Measurements from ENCODE around the gene DNAH1. TPM values are rescaled to one million over a fixed set of nuclear protein-coding genes. Genes with fewer than 3 reads are reported as not detected.

Gene DNAH1
- total and polyA plus RNA-seq, 2 of the 13 experiments (the other 11 are each of a cell fraction or from before 2014, with no cell fraction given), result 0.64 to 3.5 TPM

DNA sequence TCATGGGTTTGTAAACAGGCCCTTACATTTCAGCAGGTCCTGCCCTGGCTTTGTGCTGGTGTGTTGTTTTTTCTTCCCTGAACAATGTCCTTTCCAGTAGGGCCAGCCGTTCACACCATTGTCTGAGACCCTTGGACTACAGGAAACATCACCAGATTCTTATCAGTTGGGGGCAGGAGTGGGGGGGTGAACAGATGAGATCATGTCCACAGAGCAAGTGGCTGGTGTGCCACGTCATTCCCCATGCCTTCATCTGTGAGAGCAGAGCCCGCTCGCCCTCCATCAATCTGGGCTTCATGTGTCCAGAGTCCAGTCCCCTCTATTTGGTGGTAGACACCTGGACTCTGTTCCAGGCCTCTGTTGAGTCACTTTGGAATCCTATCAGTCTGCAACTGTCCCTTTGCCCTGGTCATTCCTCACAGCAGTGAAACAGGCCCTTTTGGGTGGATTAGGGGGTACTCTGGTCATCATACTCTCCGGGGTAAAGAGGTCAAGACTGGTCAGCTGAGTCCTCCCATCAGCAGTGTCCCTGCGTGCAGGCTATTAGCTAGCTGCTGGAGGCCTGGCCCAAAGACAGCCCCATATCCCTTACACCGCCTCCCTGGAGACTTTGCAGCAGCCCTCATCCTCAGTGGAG, 113.8 kb downstream of the DNAH1 start (continued):
- no peak for TF ChIP-seq TGIF2 (CRISPR knock-in tag; IDR thresholded peaks at IDR 0.05)
- TF ChIP-seq ZNF292 (CRISPR knock-in tag; IDR thresholded peaks at IDR 0.05; ENCODE audit: borderline replicate concordance, low read depth), result peak; percentile 58; the same call in 1 of the 2 replicates
- TF ChIP-seq, protein P1, sequence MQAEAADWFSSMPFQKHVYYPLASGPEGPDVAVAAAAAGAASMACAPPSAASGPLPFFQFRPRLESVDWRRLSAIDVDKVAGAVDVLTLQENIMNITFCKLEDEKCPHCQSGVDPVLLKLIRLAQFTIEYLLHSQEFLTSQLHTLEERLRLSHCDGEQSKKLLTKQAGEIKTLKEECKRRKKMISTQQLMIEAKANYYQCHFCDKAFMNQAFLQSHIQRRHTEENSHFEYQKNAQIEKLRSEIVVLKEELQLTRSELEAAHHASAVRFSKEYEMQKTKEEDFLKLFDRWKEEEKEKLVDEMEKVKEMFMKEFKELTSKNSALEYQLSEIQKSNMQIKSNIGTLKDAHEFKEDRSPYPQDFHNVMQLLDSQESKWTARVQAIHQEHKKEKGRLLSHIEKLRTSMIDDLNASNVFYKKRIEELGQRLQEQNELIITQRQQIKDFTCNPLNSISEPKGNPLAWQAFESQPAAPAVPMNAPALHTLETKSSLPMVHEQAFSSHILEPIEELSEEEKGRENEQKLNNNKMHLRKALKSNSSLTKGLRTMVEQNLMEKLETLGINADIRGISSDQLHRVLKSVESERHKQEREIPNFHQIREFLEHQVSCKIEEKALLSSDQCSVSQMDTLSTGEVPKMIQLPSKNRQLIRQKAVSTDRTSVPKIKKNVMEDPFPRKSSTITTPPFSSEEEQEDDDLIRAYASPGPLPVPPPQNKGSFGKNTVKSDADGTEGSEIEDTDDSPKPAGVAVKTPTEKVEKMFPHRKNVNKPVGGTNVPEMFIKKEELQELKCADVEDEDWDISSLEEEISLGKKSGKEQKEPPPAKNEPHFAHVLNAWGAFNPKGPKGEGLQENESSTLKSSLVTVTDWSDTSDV (CRISPR knock-in tag; IDR thresholded peaks at IDR 0.05), result no peak
- TF ChIP-seq DPF2 (CRISPR knock-in tag; IDR thresholded peaks at IDR 0.05; ENCODE audit: borderline replicate concordance, low read depth), result peak; percentile 66; the same call in 1 of the 2 replicates
- TF ChIP-seq REXO4 (CRISPR knock-in tag; IDR thresholded peaks at IDR 0.05; ENCODE audit: borderline replicate concordance), result no peak
- TF ChIP-seq, protein P2, sequence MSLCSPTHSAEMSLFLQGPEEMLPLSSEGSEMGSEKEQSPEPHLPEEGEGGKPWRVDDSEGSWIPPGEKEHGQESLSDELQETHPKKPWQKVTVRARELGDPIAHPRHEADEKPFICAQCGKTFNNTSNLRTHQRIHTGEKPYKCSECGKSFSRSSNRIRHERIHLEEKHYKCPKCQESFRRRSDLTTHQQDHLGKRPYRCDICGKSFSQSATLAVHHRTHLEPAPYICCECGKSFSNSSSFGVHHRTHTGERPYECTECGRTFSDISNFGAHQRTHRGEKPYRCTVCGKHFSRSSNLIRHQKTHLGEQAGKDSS (CRISPR knock-in tag; IDR thresholded peaks at IDR 0.05; ENCODE audit: borderline replicate concordance, low read depth), result peak; percentile 66; the same call in 1 of the 2 replicates
- TF ChIP-seq, protein P3, sequence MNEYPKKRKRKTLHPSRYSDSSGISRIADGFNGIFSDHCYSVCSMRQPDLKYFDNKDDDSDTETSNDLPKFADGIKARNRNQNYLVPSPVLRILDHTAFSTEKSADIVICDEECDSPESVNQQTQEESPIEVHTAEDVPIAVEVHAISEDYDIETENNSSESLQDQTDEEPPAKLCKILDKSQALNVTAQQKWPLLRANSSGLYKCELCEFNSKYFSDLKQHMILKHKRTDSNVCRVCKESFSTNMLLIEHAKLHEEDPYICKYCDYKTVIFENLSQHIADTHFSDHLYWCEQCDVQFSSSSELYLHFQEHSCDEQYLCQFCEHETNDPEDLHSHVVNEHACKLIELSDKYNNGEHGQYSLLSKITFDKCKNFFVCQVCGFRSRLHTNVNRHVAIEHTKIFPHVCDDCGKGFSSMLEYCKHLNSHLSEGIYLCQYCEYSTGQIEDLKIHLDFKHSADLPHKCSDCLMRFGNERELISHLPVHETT (CRISPR knock-in tag; conservative IDR thresholded peaks at IDR 0.05), result no peak
- TF ChIP-seq GTF3A (CRISPR knock-in tag; conservative IDR thresholded peaks at IDR 0.05), result no peak
- TF ChIP-seq ZZZ3 (CRISPR knock-in tag; IDR thresholded peaks at IDR 0.05; ENCODE audit: borderline replicate concordance), result peak; percentile 55; the same call in 1 of the 2 replicates
- TF ChIP-seq RORA (CRISPR knock-in tag; IDR thresholded peaks at IDR 0.05), result no peak
- TF ChIP-seq, protein P4, sequence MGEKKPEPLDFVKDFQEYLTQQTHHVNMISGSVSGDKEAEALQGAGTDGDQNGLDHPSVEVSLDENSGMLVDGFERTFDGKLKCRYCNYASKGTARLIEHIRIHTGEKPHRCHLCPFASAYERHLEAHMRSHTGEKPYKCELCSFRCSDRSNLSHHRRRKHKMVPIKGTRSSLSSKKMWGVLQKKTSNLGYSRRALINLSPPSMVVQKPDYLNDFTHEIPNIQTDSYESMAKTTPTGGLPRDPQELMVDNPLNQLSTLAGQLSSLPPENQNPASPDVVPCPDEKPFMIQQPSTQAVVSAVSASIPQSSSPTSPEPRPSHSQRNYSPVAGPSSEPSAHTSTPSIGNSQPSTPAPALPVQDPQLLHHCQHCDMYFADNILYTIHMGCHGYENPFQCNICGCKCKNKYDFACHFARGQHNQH (CRISPR knock-in tag; IDR thresholded peaks at IDR 0.05), result peak; percentile 98
- TF ChIP-seq, protein P5, sequence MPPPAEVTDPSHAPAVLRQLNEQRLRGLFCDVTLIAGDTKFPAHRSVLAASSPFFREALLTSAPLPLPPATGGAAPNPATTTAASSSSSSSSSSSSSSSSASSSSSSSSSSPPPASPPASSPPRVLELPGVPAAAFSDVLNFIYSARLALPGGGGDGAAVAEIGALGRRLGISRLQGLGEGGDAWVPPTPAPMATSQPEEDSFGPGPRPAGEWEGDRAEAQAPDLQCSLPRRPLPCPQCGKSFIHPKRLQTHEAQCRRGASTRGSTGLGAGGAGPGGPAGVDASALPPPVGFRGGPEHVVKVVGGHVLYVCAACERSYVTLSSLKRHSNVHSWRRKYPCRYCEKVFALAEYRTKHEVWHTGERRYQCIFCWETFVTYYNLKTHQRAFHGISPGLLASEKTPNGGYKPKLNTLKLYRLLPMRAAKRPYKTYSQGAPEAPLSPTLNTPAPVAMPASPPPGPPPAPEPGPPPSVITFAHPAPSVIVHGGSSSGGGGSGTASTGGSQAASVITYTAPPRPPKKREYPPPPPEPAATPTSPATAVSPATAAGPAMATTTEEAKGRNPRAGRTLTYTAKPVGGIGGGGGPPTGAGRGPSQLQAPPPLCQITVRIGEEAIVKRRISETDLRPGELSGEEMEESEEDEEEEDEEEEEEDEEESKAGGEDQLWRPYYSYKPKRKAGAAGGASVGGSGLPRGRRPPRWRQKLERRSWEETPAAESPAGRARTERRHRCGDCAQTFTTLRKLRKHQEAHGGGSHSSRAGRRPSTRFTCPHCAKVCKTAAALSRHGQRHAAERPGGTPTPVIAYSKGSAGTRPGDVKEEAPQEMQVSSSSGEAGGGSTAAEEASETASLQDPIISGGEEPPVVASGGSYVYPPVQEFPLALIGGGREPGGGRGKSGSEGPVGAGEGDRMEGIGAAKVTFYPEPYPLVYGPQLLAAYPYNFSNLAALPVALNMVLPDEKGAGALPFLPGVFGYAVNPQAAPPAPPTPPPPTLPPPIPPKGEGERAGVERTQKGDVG (CRISPR knock-in tag; IDR thresholded peaks at IDR 0.05; ENCODE audit: borderline replicate concordance), result 0 out of 2 replicates have a peak, but pooled peaks have one; percentile 6
- TF ChIP-seq PHF21A (CRISPR knock-in tag; IDR thresholded peaks at IDR 0.05), result peak; percentile 98
- TF ChIP-seq RXRA (CRISPR knock-in tag; IDR thresholded peaks at IDR 0.05), result peak; percentile 85
